Urothelium cell line (cell line): ENCODE measurements around the gene ZBTB14.

Experiments used
- DNase-seq: peaks from one replicate; pipeline ENCODE4 v3.0.0; 2011; ENCODE audit warnings: low spot score, mixed read lengths
- FAIRE-seq: peaks from 2 replicates; lab custom pipeline; 2011; peaks lifted over from hg19 to GRCh38; lab: Jason Lieb, UNC

The ZBTB14 gene

GRCh38 chr18:5294113-5294456 is 1.4 kb downstream of the ZBTB14 start:
- peak; percentile 56 for FAIRE-seq

GRCh38 chr18:5288517-5288935 is 7.0 kb downstream of the ZBTB14 start:
- peak; percentile 62 for FAIRE-seq

More at GRCh38 chr18:5294113-5294456, 1.4 kb downstream of the ZBTB14 start:
- DNase-seq: no peak

GRCh38 chr18:5287854-5288253 is 7.7 kb downstream of the ZBTB14 start:
- no peak for DNase-seq
- FAIRE-seq: no peak

More at GRCh38 chr18:5288517-5288935, 7.0 kb downstream of the ZBTB14 start:
- DNase-seq: no peak

GRCh38 chr18:5286525-5286924 is 9.0 kb downstream of the ZBTB14 start:
- no peak for FAIRE-seq
- DNase-seq: no peak

- DNase-seq (no peak), FAIRE-seq (no peak)
Measured at GRCh38 chr18:5285326-5285725, 10.2 kb downstream of the ZBTB14 start.

- no peak for DNase-seq
- FAIRE-seq: no peak
Measured at GRCh38 chr18:5284808-5285207, 10.7 kb downstream of the ZBTB14 start.

- no peak for FAIRE-seq
Measured at GRCh38 chr18:5282770-5283169, 12.8 kb downstream of the ZBTB14 start.

GRCh38 chr18:5276947-5277346 is 18.6 kb downstream of the ZBTB14 start:
- DNase-seq (no peak), FAIRE-seq (no peak)

More at GRCh38 chr18:5282770-5283169, 12.8 kb downstream of the ZBTB14 start:
- DNase-seq: no peak

GRCh38 chr18:5275872-5276271 is 19.7 kb downstream of the ZBTB14 start:
- DNase-seq (no peak), FAIRE-seq (no peak)

- no peak for FAIRE-seq
Measured at GRCh38 chr18:5268874-5269273, 26.7 kb downstream of the ZBTB14 start.

GRCh38 chr18:5266721-5267120 is 28.8 kb downstream of the ZBTB14 start:
- no peak for DNase-seq

More at GRCh38 chr18:5268874-5269273, 26.7 kb downstream of the ZBTB14 start:
- no peak for DNase-seq

GRCh38 chr18:5253910-5254309 is 41.6 kb downstream of the ZBTB14 start:
- no peak for DNase-seq
- FAIRE-seq: no peak

More at GRCh38 chr18:5266721-5267120, 28.8 kb downstream of the ZBTB14 start:
- no peak for FAIRE-seq

GRCh38 chr18:5251117-5251516 is 44.4 kb downstream of the ZBTB14 start:
- DNase-seq (no peak), FAIRE-seq (no peak)

GRCh38 chr18:5250603-5251002 is 44.9 kb downstream of the ZBTB14 start:
- no peak for DNase-seq
- FAIRE-seq: no peak

GRCh38 chr18:5244941-5245340 is 50.6 kb downstream of the ZBTB14 start:
- FAIRE-seq (no peak), DNase-seq (no peak)

GRCh38 chr18:5239447-5239846 is 56.1 kb downstream of the ZBTB14 start:
- DNase-seq: no peak
- no peak for FAIRE-seq
